Retinal pigment epithelial cell (primary cell): ENCODE measurements around the gene AEN.

ENCODE experiments used
- DNase-seq: peaks from one replicate; pipeline ENCODE4 v3.0.0-alpha.2; 2010; ENCODE audit warnings: low read depth
- H3K4me3 ChIP-seq: 2 replicates; pipeline ENCODE4 v1.5.1; 2011; ENCODE audit warnings: mild to moderate bottlenecking, low read length, control low read depth, moderate library complexity
- CTCF ChIP-seq: conservative IDR thresholded peaks from 2 replicates; pipeline ENCODE4 v1.5.1; 2011; ENCODE audit warnings: low read depth, low read length, control low read depth, inconsistent platforms

The AEN gene

GRCh38 chr15:88606070-88606794 is 14.9 kb upstream of the AEN start:
- no peak for DNase-seq
- H3K4me3 ChIP-seq = no peak overlapping the region
- no peak for TF ChIP-seq CTCF

GRCh38 chr15:88607951-88608350 is 13.2 kb upstream of the AEN start:
- no peak for DNase-seq
- no peak overlapping the region for H3K4me3 ChIP-seq
- no peak for TF ChIP-seq CTCF

GRCh38 chr15:88608607-88609181 is 12.4 kb upstream of the AEN start:
- no peak for DNase-seq
- no peak for TF ChIP-seq CTCF
- H3K4me3 ChIP-seq = no peak overlapping the region

GRCh38 chr15:88609344-88610090 is 11.6 kb upstream of the AEN start:
- no peak for DNase-seq
- TF ChIP-seq CTCF = no peak
- no peak overlapping the region for H3K4me3 ChIP-seq

GRCh38 chr15:88610701-88611231 is 10.4 kb upstream of the AEN start:
- H3K4me3 ChIP-seq = no peak overlapping the region
- no peak for DNase-seq
- TF ChIP-seq CTCF = peak; percentile 24

- H3K4me3 ChIP-seq = no peak overlapping the region
- DNase-seq = no peak
- TF ChIP-seq CTCF = no peak
Measured at GRCh38 chr15:88612186-88612796, 8.8 kb upstream of the AEN start.
